SK-N-SH treated with all-trans-retinoic acid at 6 μM for 48 hours (cell line): ENCODE data around the gene LGR5.

Experiments
- ATAC-seq: fragments of 200-7000 bp; cut with Tn5 transposase; 3 replicates; pipeline ENCODE4 v1.9.1; 2020; ENCODE audit warnings: mild to moderate bottlenecking, moderate library complexity
- ARNTL ChIP-seq: fragments of 450-650 bp; formaldehyde crosslinking; IDR thresholded peaks from 2 replicates; pipeline ENCODE4 v1.5.0; 2020; ENCODE audit warnings: low read depth, mild to moderate bottlenecking, moderate library complexity, borderline replicate concordance
- CREB5 ChIP-seq: fragments of 250-450 bp; sonication (Bioruptor Pico); IDR thresholded peaks from 2 replicates; pipeline ENCODE4 v1.5.1; 2020; ENCODE audit warnings: low read depth, mild to moderate bottlenecking, moderate library complexity
- CSDC2 ChIP-seq: fragments of 250-450 bp; sonication (Bioruptor Pico); IDR thresholded peaks from 2 replicates; pipeline ENCODE4 v1.5.0; 2020; ENCODE audit warnings: mild to moderate bottlenecking, moderate library complexity
- ESRRG ChIP-seq: fragments of 250-450 bp; sonication (Bioruptor Pico); IDR thresholded peaks from 2 replicates; pipeline ENCODE4 v1.6.1; 2021; ENCODE audit warnings: mild to moderate bottlenecking
- GLIS3 ChIP-seq: fragments of 250-450 bp; sonication (Bioruptor Pico); IDR thresholded peaks from 2 replicates; pipeline ENCODE4 v1.5.0; 2020; ENCODE audit warnings: mild to moderate bottlenecking, moderate library complexity
- ISL1 ChIP-seq: fragments of 250-450 bp; sonication (Bioruptor Pico); IDR thresholded peaks from 2 replicates; pipeline ENCODE4 v2.1.2; 2022; ENCODE audit warnings: mild to moderate bottlenecking, moderate library complexity
- OSR1 ChIP-seq: fragments of 250-450 bp; sonication (Bioruptor Pico); IDR thresholded peaks from 2 replicates; pipeline ENCODE4 v1.8.0; 2022; ENCODE audit warnings: moderate library complexity, mild to moderate bottlenecking, inconsistent platforms
- POU6F1 ChIP-seq: fragments of 250-450 bp; sonication (Bioruptor Pico); IDR thresholded peaks from 2 replicates; pipeline ENCODE4 v1.8.0; 2021; ENCODE audit warnings: low read depth, mild to moderate bottlenecking, moderate library complexity, borderline replicate concordance
- PPARA ChIP-seq: fragments of 250-450 bp; sonication (Bioruptor Pico); IDR thresholded peaks from 2 replicates; pipeline ENCODE4 v1.5.0; 2020; ENCODE audit warnings: mild to moderate bottlenecking, borderline replicate concordance
- RARB ChIP-seq: fragments of 250-450 bp; sonication (Bioruptor Pico); IDR thresholded peaks from 2 replicates; pipeline ENCODE4 v1.8.0; 2021; ENCODE audit warnings: mild to moderate bottlenecking, moderate library complexity
- SNAI2 ChIP-seq: fragments of 250-450 bp; sonication (Bioruptor Pico); IDR thresholded peaks from 2 replicates; pipeline ENCODE4 v1.5.0; 2020; ENCODE audit warnings: mild to moderate bottlenecking, moderate library complexity
- TOX ChIP-seq: fragments of 250-450 bp; sonication (Bioruptor Pico); IDR thresholded peaks from 2 replicates; pipeline ENCODE4 v1.8.0; 2021; ENCODE audit warnings: mild to moderate bottlenecking, moderate library complexity, borderline replicate concordance
- ZC3H10 ChIP-seq: fragments of 250-450 bp; sonication (Bioruptor Pico); IDR thresholded peaks from 2 replicates; pipeline ENCODE4 v1.5.1; 2021; ENCODE audit warnings: mild to moderate bottlenecking, moderate library complexity
- ZFP3 ChIP-seq: fragments of 250-450 bp; sonication (Bioruptor Pico); IDR thresholded peaks from 2 replicates; pipeline ENCODE4 v1.5.0; 2020; ENCODE audit warnings: mild to moderate bottlenecking, moderate library complexity
- ZFP30 ChIP-seq: fragments of 450-650 bp; formaldehyde crosslinking; IDR thresholded peaks from 2 replicates; pipeline ENCODE4 v1.5.0; 2022; ENCODE audit warnings: mild to moderate bottlenecking, moderate library complexity
- ZNF70 ChIP-seq: fragments of 450-650 bp; formaldehyde crosslinking; IDR thresholded peaks from 2 replicates; pipeline ENCODE4 v1.5.0; 2020; ENCODE audit warnings: mild to moderate bottlenecking, moderate library complexity
- ZNF8 ChIP-seq: fragments of 450-650 bp; formaldehyde crosslinking; IDR thresholded peaks from 2 replicates; pipeline ENCODE4 v1.5.0; 2020; ENCODE audit warnings: mild to moderate bottlenecking, moderate library complexity
- TF ChIP-seq, protein P1 (sequence below): fragments of 250-450 bp; sonication (Bioruptor Pico); IDR thresholded peaks from 2 replicates; pipeline ENCODE4 v1.5.1; 2021; ENCODE audit warnings: mild to moderate bottlenecking, moderate library complexity
- TF ChIP-seq, protein P2 (sequence below): fragments of 250-450 bp; sonication (Bioruptor Pico); IDR thresholded peaks from 2 replicates; pipeline ENCODE4 v1.8.0; 2020; ENCODE audit warnings: mild to moderate bottlenecking, moderate library complexity, borderline replicate concordance
- TF ChIP-seq, protein P3 (sequence below): fragments of 250-450 bp; sonication (Bioruptor Pico); IDR thresholded peaks from 2 replicates; pipeline ENCODE4 v1.5.0; 2020; ENCODE audit warnings: mild to moderate bottlenecking, moderate library complexity

Gene LGR5

DNA sequence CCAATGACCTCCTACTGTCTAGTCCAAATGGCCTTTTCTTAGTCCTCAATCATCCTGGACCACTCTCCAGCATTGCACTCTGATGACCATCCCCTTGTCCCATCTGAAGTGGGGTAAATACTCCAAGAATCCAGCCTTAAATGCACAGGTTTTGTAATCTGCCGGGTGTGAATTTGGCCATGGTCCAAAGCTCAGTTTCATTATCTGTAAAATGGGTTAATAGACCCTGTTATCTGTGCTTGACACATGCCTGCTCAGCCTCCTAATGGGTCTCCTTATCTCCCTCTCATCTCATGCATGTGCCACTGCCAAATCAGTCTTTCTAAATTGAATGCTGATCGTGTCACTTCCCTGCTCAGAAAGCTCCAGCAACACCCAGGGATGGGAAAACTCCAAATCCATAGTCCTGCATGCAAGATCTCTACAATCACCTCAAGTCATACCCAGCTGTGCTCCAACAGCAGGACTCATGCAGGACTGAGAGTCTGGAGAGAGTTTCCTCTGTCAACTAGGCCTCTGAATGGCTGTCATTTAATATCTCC, 22.3 kb downstream of the LGR5 start (continued):
- TF ChIP-seq POU6F1 (CRISPR knock-in tag) = no peak
- TF ChIP-seq ISL1 (CRISPR knock-in tag) = no peak
- no peak for TF ChIP-seq ESRRG (CRISPR knock-in tag)
- no peak for TF ChIP-seq CSDC2 (CRISPR knock-in tag)
- TF ChIP-seq SNAI2 (CRISPR knock-in tag) = no peak
- TF ChIP-seq OSR1 (CRISPR knock-in tag) = no peak
- no peak for TF ChIP-seq ZNF8 (CRISPR knock-in tag)
- no peak for TF ChIP-seq ZFP30 (CRISPR knock-in tag)

- no peak for ATAC-seq
- no peak for TF ChIP-seq ISL1 (CRISPR knock-in tag)
- TF ChIP-seq, all 23 proteins: peak for 0
Observed at GRCh38 chr12:71465796-71466195, 26.2 kb downstream of the LGR5 start.

- TF ChIP-seq ISL1 (CRISPR knock-in tag) (0 out of 2 replicates have a peak, but pooled peaks have one; percentile 13), ZNF8 (CRISPR knock-in tag) (no peak)
- ATAC-seq = peak; percentile 49
Observed at GRCh38 chr12:71469258-71469750, 29.7 kb downstream of the LGR5 start.

DNA sequence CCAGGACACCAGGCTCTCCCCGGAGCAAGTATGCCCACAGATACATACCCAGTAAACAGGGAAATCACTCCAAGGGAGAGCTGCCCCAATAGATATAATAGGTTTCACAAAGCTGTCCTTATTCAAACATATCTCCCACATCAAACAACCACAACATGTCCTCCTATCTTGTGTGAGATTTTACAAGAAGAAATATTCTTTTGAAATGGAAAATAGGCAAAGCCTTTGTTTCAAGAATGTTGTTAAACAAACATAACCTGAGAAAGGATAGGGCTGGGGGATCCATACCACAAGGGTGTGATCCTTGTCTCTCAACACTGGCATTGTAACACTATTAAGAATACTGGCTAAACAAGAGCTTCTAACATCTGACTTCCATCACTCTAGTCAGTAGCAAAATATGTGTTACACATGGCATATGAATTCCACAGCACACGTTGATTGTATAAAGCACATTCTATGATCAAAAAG, 32.9 kb downstream of the LGR5 start:
- ATAC-seq = peak; percentile 66
- 0 out of 2 replicates have a peak, but pooled peaks have one; percentile 14 for TF ChIP-seq ISL1 (CRISPR knock-in tag)
- no peak for TF ChIP-seq ARNTL (CRISPR knock-in tag)

- TF ChIP-seq, protein P1, sequence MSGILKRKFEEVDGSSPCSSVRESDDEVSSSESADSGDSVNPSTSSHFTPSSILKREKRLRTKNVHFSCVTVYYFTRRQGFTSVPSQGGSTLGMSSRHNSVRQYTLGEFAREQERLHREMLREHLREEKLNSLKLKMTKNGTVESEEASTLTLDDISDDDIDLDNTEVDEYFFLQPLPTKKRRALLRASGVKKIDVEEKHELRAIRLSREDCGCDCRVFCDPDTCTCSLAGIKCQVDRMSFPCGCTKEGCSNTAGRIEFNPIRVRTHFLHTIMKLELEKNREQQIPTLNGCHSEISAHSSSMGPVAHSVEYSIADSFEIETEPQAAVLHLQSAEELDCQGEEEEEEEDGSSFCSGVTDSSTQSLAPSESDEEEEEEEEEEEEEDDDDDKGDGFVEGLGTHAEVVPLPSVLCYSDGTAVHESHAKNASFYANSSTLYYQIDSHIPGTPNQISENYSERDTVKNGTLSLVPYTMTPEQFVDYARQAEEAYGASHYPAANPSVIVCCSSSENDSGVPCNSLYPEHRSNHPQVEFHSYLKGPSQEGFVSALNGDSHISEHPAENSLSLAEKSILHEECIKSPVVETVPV = no peak
- TF ChIP-seq, protein P2, sequence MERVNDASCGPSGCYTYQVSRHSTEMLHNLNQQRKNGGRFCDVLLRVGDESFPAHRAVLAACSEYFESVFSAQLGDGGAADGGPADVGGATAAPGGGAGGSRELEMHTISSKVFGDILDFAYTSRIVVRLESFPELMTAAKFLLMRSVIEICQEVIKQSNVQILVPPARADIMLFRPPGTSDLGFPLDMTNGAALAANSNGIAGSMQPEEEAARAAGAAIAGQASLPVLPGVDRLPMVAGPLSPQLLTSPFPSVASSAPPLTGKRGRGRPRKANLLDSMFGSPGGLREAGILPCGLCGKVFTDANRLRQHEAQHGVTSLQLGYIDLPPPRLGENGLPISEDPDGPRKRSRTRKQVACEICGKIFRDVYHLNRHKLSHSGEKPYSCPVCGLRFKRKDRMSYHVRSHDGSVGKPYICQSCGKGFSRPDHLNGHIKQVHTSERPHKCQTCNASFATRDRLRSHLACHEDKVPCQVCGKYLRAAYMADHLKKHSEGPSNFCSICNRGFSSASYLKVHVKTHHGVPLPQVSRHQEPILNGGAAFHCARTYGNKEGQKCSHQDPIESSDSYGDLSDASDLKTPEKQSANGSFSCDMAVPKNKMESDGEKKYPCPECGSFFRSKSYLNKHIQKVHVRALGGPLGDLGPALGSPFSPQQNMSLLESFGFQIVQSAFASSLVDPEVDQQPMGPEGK = no peak
- TF ChIP-seq SNAI2 (CRISPR knock-in tag) (no peak), TOX (CRISPR knock-in tag) (no peak), RARB (CRISPR knock-in tag) (no peak), ZNF70 (CRISPR knock-in tag) (no peak), ESRRG (CRISPR knock-in tag) (no peak), ARNTL (CRISPR knock-in tag) (no peak), ZC3H10 (CRISPR knock-in tag) (no peak), ZNF8 (CRISPR knock-in tag) (no peak), GLIS3 (CRISPR knock-in tag) (no peak), ZFP3 (CRISPR knock-in tag) (no peak), CREB5 (CRISPR knock-in tag) (no peak), ZFP30 (CRISPR knock-in tag) (no peak), OSR1 (CRISPR knock-in tag) (no peak), PPARA (CRISPR knock-in tag) (no peak), CSDC2 (CRISPR knock-in tag) (no peak)
- TF ChIP-seq, protein P3, sequence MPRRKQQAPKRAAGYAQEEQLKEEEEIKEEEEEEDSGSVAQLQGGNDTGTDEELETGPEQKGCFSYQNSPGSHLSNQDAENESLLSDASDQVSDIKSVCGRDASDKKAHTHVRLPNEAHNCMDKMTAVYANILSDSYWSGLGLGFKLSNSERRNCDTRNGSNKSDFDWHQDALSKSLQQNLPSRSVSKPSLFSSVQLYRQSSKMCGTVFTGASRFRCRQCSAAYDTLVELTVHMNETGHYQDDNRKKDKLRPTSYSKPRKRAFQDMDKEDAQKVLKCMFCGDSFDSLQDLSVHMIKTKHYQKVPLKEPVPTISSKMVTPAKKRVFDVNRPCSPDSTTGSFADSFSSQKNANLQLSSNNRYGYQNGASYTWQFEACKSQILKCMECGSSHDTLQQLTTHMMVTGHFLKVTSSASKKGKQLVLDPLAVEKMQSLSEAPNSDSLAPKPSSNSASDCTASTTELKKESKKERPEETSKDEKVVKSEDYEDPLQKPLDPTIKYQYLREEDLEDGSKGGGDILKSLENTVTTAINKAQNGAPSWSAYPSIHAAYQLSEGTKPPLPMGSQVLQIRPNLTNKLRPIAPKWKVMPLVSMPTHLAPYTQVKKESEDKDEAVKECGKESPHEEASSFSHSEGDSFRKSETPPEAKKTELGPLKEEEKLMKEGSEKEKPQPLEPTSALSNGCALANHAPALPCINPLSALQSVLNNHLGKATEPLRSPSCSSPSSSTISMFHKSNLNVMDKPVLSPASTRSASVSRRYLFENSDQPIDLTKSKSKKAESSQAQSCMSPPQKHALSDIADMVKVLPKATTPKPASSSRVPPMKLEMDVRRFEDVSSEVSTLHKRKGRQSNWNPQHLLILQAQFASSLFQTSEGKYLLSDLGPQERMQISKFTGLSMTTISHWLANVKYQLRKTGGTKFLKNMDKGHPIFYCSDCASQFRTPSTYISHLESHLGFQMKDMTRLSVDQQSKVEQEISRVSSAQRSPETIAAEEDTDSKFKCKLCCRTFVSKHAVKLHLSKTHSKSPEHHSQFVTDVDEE (CRISPR knock-in tag) = no peak
Observed at GRCh38 chr12:71474791-71475190, 35.2 kb downstream of the LGR5 start.

More at GRCh38 chr12:71474791-71475190, 35.2 kb downstream of the LGR5 start:
- no peak for ATAC-seq
